Chondrocyte (in vitro differentiated cells): Measurements from ENCODE around the gene ELMO1. TPM values are rescaled to one million over a fixed set of nuclear protein-coding genes. Genes with fewer than 3 reads are reported as not detected.

Source experiments
- DNase-seq: peaks from one replicate; pipeline ENCODE4 v3.0.0; 2021; ENCODE audit warnings: mixed read lengths, low spot score
- H3K27ac Mint-ChIP-seq: one replicate; pipeline ENCODE4 v1.8.0; 2021; ENCODE audit warnings: mild to moderate bottlenecking, moderate library complexity, mixed read lengths; ENCODE audit not compliant: unreplicated experiment
- H3K27me3 Mint-ChIP-seq: 2 replicates; pipeline ENCODE4 v1.8.0; 2021; ENCODE audit warnings: low read depth, mixed read lengths
- H3K36me3 Mint-ChIP-seq: 2 replicates; pipeline ENCODE4 v1.8.0; 2021; ENCODE audit warnings: low read depth, mixed read lengths
- H3K4me1 Mint-ChIP-seq: 2 replicates; pipeline ENCODE4 v1.8.0; 2021; ENCODE audit warnings: low read depth, mild to moderate bottlenecking, mixed read lengths
- H3K4me3 Mint-ChIP-seq: one replicate; pipeline ENCODE4 v1.8.0; 2021; ENCODE audit warnings: mild to moderate bottlenecking, moderate library complexity, mixed read lengths; ENCODE audit not compliant: unreplicated experiment
- H3K9me3 Mint-ChIP-seq: 2 replicates; pipeline ENCODE4 v1.8.0; 2021; ENCODE audit warnings: low read depth, mixed read lengths
- total RNA-seq: library from RNA; stranded (reverse); gene quantifications from 3 replicates; pipeline ENCODE4 v1.2.1, GENCODE V29; 2021
- TF ChIP-seq, protein P1 (sequence below): fragments of 200-600 bp; sonication (generic); IDR thresholded peaks from 2 replicates; pipeline ENCODE4 v1.5.0; 2021; ENCODE audit warnings: antibody characterized with exemption, mild to moderate bottlenecking, moderate library complexity

Gene ELMO1
- total RNA-seq, 1 donor from 2014 or later = 0.42 TPM

DNA sequence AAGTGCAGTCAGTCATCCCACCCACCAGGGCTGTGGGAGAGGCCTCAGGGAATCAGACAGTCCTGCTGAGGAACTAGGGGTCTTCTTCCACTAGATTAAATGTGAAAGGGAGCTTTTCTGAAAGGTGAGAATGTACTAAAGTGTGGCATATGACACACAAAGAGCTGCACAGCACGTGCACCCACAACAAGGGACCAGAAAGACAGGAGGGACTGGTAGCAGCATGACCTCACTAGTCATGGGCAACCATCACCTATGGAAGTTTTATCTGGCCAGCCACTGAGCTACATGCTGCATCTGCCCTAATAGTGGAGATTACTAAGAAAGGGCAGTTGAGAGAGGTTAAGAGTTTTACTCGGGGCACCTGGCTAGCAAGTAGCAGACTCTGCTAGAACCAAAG is 519.9 kb downstream of the ELMO1 start:
- H3K4me1 Mint-ChIP-seq = no peaks in the 10 kb centered on the region
- no peak overlapping the region for H3K27ac Mint-ChIP-seq
- DNase-seq = no peak
- peaks cover 13% of the 10 kb centered on the region for H3K9me3 Mint-ChIP-seq
- H3K36me3 Mint-ChIP-seq = no peaks in the 10 kb centered on the region
- peaks cover 2% of the 10 kb centered on the region for H3K27me3 Mint-ChIP-seq
- H3K4me3 Mint-ChIP-seq = no peak overlapping the region
- TF ChIP-seq, protein P1, sequence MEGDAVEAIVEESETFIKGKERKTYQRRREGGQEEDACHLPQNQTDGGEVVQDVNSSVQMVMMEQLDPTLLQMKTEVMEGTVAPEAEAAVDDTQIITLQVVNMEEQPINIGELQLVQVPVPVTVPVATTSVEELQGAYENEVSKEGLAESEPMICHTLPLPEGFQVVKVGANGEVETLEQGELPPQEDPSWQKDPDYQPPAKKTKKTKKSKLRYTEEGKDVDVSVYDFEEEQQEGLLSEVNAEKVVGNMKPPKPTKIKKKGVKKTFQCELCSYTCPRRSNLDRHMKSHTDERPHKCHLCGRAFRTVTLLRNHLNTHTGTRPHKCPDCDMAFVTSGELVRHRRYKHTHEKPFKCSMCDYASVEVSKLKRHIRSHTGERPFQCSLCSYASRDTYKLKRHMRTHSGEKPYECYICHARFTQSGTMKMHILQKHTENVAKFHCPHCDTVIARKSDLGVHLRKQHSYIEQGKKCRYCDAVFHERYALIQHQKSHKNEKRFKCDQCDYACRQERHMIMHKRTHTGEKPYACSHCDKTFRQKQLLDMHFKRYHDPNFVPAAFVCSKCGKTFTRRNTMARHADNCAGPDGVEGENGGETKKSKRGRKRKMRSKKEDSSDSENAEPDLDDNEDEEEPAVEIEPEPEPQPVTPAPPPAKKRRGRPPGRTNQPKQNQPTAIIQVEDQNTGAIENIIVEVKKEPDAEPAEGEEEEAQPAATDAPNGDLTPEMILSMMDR = no peak

DNA sequence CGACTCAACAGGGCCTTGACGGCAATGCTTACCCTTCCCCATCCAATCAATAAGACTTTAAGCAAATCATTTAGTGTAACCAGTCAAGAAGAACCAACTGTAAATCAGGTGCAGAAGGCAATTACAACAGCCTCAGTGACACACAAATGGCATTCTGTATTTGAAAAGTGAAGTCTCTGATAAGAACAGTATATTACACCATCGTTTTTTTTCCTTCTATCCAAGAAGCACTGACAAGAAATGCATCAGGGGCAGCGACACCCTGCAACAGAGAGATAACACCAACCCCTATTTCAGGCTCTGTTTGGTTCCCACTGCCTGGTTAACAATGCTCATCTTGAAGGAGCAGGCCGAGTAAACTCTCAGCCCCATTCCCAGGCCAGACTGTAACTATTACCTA is 520.4 kb downstream of the ELMO1 start:
- TF ChIP-seq, protein P1 = no peak
- H3K4me1 Mint-ChIP-seq = no peaks in the 10 kb centered on the region
- H3K4me3 Mint-ChIP-seq = no peak overlapping the region
- H3K27ac Mint-ChIP-seq = no peak overlapping the region
- peaks cover 11% of the 10 kb centered on the region for H3K9me3 Mint-ChIP-seq
- no peak for DNase-seq
- H3K27me3 Mint-ChIP-seq = no peaks in the 10 kb centered on the region
- no peaks in the 10 kb centered on the region for H3K36me3 Mint-ChIP-seq

DNA sequence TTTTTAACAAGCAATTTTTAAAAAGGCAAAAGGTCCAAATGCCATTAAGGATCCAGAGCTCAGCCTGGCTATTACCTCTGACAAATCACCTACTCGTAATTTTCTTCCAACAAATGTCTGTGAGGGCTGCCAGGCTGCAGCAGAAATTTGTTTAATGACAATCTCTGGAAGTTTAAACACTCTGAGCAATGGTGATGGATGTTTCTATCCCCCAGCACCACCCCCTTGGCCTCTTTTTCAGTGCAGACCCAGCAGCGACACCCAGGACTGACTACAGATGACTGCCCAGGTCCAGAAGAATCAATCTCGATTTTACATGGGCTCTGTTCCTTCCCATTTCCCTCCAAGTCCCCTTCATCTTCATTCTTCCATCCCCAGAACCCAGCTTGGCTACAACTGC is 523.0 kb downstream of the ELMO1 start:
- no peaks in the 10 kb centered on the region for H3K36me3 Mint-ChIP-seq
- no peak overlapping the region for H3K4me3 Mint-ChIP-seq
- no peaks in the 10 kb centered on the region for H3K27me3 Mint-ChIP-seq
- peaks cover 2% of the 10 kb centered on the region for H3K9me3 Mint-ChIP-seq
- no peak overlapping the region for H3K27ac Mint-ChIP-seq
- H3K4me1 Mint-ChIP-seq = no peaks in the 10 kb centered on the region
- no peak for DNase-seq
- TF ChIP-seq, protein P1 = no peak

DNA sequence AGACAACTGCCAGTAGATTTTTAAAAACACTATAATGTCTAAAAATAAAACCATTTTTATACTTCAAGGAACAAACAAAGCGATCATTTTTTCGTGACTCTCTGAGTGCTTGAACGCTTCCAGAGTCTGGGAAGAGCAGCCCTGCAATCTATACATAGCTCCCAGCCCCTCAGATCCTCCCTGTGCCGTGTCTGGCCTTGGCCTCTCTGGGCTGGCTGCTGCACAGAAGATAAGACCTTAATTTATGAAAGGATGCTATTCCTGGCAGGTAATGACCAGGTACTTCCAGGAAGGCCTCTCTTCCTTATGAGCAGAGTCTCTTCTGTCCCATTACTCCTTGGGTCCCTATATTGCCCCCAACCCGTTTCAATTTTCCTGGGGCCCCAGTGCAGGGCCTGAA is 523.5 kb downstream of the ELMO1 start:
- Mint-ChIP-seq H3K9me3 (peaks cover 5% of the 10 kb centered on the region), H3K4me1 (no peaks in the 10 kb centered on the region), H3K36me3 (no peaks in the 10 kb centered on the region), H3K27me3 (no peaks in the 10 kb centered on the region), H3K4me3 (no peak overlapping the region), H3K27ac (no peak overlapping the region)
- TF ChIP-seq, protein P1 = no peak
- no peak for DNase-seq

DNA sequence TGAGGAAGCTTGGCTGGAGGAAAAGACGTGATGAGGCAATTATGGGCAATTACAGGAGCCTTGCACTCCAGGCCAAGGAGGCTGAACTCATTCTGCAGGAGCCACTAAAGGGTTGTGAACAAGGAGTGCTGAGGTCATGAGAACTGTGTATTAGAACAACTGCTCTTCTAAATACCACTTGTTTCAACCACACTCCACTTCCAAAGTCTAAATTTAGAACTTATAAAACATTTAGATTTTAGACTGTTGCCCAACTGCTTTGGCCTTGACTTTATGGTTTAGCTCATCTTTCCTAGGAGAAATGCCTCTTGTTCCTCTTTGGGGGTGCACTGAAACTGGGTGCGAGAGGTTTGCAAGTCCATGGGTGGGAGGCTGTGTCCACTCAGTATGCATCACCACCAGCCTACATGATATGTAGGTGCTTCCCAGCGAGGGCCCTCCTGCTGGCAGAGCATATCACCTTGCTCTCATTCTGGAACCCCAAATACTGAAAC is 524.7 kb downstream of the ELMO1 start:
- H3K9me3 Mint-ChIP-seq = peaks cover 5% of the 10 kb centered on the region
- H3K4me1 Mint-ChIP-seq = no peaks in the 10 kb centered on the region
- no peak overlapping the region for H3K4me3 Mint-ChIP-seq
- no peak overlapping the region for H3K27ac Mint-ChIP-seq
- no peaks in the 10 kb centered on the region for H3K27me3 Mint-ChIP-seq
- no peaks in the 10 kb centered on the region for H3K36me3 Mint-ChIP-seq
- TF ChIP-seq, protein P1 = no peak
- DNase-seq = no peak
